ENCODE results near the gene TUBB4A.

DNA sequence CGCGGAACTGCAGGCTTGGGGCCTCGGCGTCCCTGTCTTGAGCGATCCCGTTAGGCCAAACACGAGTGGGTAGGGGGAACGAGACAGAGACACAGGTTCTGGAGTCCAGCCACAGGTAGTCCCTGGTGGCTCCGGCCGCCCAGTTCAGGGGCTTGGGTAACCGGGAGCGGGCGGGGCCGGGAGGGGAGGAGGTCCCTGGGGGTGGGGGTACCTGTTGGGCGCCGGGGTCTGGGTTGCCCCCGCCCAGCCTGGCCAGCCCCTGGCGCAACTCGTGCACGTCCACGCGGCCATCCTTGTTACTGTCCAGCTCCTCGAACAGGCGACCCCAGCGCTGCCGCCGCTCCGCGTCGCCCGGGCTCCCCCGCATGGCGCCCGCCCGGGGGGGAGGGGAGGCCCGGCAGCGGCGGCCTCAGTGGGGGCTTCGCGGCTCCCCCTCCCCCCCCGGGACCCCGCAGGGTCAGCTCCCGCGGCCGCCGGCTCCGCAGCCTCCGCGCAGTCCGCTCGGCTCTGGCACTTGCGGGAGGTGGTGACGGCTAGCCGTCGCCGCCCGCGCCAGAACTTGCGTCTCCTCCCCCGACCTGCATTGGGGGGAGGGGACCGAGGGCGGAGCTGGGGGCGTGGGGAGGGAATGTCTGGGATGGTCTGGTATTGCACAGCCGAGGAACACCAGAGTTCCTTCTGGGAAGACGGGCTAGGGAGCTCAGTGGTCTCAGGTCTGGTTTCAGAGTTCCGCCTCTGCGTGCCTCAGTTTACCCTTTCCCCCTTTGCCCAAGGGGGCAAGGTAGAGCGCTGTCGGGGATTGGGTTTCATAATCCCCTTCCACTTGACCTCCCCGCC lies 42.6 kb downstream of the TUBB4A start, which contains the start of gene SLC25A23:
- TF ChIP-seq, protein P1, sequence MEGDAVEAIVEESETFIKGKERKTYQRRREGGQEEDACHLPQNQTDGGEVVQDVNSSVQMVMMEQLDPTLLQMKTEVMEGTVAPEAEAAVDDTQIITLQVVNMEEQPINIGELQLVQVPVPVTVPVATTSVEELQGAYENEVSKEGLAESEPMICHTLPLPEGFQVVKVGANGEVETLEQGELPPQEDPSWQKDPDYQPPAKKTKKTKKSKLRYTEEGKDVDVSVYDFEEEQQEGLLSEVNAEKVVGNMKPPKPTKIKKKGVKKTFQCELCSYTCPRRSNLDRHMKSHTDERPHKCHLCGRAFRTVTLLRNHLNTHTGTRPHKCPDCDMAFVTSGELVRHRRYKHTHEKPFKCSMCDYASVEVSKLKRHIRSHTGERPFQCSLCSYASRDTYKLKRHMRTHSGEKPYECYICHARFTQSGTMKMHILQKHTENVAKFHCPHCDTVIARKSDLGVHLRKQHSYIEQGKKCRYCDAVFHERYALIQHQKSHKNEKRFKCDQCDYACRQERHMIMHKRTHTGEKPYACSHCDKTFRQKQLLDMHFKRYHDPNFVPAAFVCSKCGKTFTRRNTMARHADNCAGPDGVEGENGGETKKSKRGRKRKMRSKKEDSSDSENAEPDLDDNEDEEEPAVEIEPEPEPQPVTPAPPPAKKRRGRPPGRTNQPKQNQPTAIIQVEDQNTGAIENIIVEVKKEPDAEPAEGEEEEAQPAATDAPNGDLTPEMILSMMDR (IDR thresholded peaks at IDR 0.05): no peak
- TF ChIP-seq POLR2A (IDR thresholded peaks at IDR 0.05) (no peak), POLR2AphosphoS5 (IDR thresholded peaks at IDR 0.05) (no peak)
